HEK293 (cell line): ENCODE data around the gene ZNF783.

Experiments
- EGR2 ChIP-seq: fragments of 450-650 bp; formaldehyde crosslinking; IDR thresholded peaks from 2 replicates; pipeline ENCODE4 v1.5.1; 2016; ENCODE audit warnings: low read depth, missing biosample characterization, missing genetic modification characterization
- ELK4 ChIP-seq: IDR thresholded peaks from 2 replicates; pipeline ENCODE4 v1.6.1; 2011; ENCODE audit warnings: mild to moderate bottlenecking, low read depth, low read length, borderline replicate concordance
- HOXD13 ChIP-seq: sonication (generic); formaldehyde crosslinking; IDR thresholded peaks from 2 replicates; pipeline ENCODE4 v1.8.0; 2022; ENCODE audit warnings: missing genetic modification reagents, borderline replicate concordance
- REST ChIP-seq: fragments of 450-650 bp; formaldehyde crosslinking; IDR thresholded peaks from 2 replicates; pipeline ENCODE4 v1.5.1; 2016; ENCODE audit warnings: missing biosample characterization, missing genetic modification characterization
- YY2 ChIP-seq: fragments of 450-650 bp; formaldehyde crosslinking; IDR thresholded peaks from 2 replicates; pipeline ENCODE4 v1.5.1; 2016; ENCODE audit warnings: missing biosample characterization, missing genetic modification characterization
- ZBTB10 ChIP-seq: fragments of 450-650 bp; formaldehyde crosslinking; IDR thresholded peaks from 2 replicates; pipeline ENCODE4 v1.5.1; 2016; ENCODE audit warnings: missing biosample characterization, missing genetic modification characterization
- ZBTB7A ChIP-seq: fragments of 450-650 bp; formaldehyde crosslinking; IDR thresholded peaks from 2 replicates; pipeline ENCODE4 v1.5.1; 2016; ENCODE audit warnings: low read depth, missing biosample characterization, missing genetic modification characterization
- ZNF10 ChIP-seq: fragments of 450-650 bp; formaldehyde crosslinking; IDR thresholded peaks from 2 replicates; pipeline ENCODE4 v1.5.1; 2017; ENCODE audit warnings: missing biosample characterization, missing genetic modification characterization
- ZNF148 ChIP-seq: fragments of 450-650 bp; formaldehyde crosslinking; IDR thresholded peaks from 2 replicates; pipeline ENCODE4 v1.5.0; 2017; ENCODE audit warnings: missing biosample characterization, missing genetic modification characterization, borderline replicate concordance
- ZNF155 ChIP-seq: fragments of 450-650 bp; formaldehyde crosslinking; IDR thresholded peaks from 2 replicates; pipeline ENCODE4 v1.5.1; 2016; ENCODE audit warnings: missing biosample characterization, missing genetic modification characterization
- ZNF19 ChIP-seq: fragments of 450-650 bp; formaldehyde crosslinking; IDR thresholded peaks from 2 replicates; pipeline ENCODE4; 2016; ENCODE audit warnings: missing biosample characterization, missing genetic modification characterization, low read depth
- ZNF248 ChIP-seq: fragments of 450-650 bp; formaldehyde crosslinking; IDR thresholded peaks from 2 replicates; pipeline ENCODE4 v1.5.1; 2017; ENCODE audit warnings: missing biosample characterization, missing genetic modification characterization
- ZNF280D ChIP-seq: fragments of 450-650 bp; formaldehyde crosslinking; IDR thresholded peaks from 2 replicates; pipeline ENCODE4 v1.5.1; 2016; ENCODE audit warnings: missing biosample characterization, missing genetic modification characterization
- ZNF433 ChIP-seq: fragments of 450-650 bp; formaldehyde crosslinking; IDR thresholded peaks from 2 replicates; pipeline ENCODE4 v1.5.1; 2016; ENCODE audit warnings: missing biosample characterization, missing genetic modification characterization, low read depth
- ZNF48 ChIP-seq: fragments of 450-650 bp; formaldehyde crosslinking; IDR thresholded peaks from 2 replicates; pipeline ENCODE4 v1.5.1; 2016; ENCODE audit warnings: missing biosample characterization, missing genetic modification characterization
- ZNF585B ChIP-seq: fragments of 450-650 bp; formaldehyde crosslinking; IDR thresholded peaks from 2 replicates; pipeline ENCODE4 v1.5.1; 2016; ENCODE audit warnings: missing biosample characterization, missing genetic modification characterization
- ZNF621 ChIP-seq: fragments of 450-650 bp; formaldehyde crosslinking; IDR thresholded peaks from 2 replicates; pipeline ENCODE4 v1.5.1; 2017; ENCODE audit warnings: missing biosample characterization, missing genetic modification characterization
- ZNF626 ChIP-seq: fragments of 450-650 bp; sonication (Bioruptor Pico); formaldehyde crosslinking; IDR thresholded peaks from 2 replicates; pipeline ENCODE4 v1.5.1; 2018; ENCODE audit warnings: missing biosample characterization, missing genetic modification characterization, inconsistent platforms
- ZNF639 ChIP-seq: fragments of 450-650 bp; formaldehyde crosslinking; IDR thresholded peaks from 2 replicates; pipeline ENCODE4 v1.5.1; 2016; ENCODE audit warnings: missing biosample characterization, missing genetic modification characterization
- ZNF658 ChIP-seq: fragments of 450-650 bp; formaldehyde crosslinking; IDR thresholded peaks from 2 replicates; pipeline ENCODE4; 2016; ENCODE audit warnings: missing biosample characterization, missing genetic modification characterization
- ZNF791 ChIP-seq: fragments of 450-650 bp; formaldehyde crosslinking; IDR thresholded peaks from 2 replicates; pipeline ENCODE4 v1.5.1; 2016; ENCODE audit warnings: missing biosample characterization, missing genetic modification characterization
- ZSCAN16 ChIP-seq: fragments of 450-650 bp; formaldehyde crosslinking; IDR thresholded peaks from 2 replicates; pipeline ENCODE4 v1.5.1; 2016; ENCODE audit warnings: missing biosample characterization, missing genetic modification characterization
- ZSCAN5A ChIP-seq: fragments of 450-650 bp; formaldehyde crosslinking; IDR thresholded peaks from 2 replicates; pipeline ENCODE4 v1.5.1; 2016; ENCODE audit warnings: missing biosample characterization, missing genetic modification characterization

Gene ZNF783

GRCh38 chr7:149239345-149240143 lies 22.5 kb upstream of the ZNF783 start, which contains the start of gene ZNF212 (continued):
- TF ChIP-seq ZNF10 (tag by site-specific recombination), result 0 out of 2 replicates have a peak, but pooled peaks have one; percentile 34
- TF ChIP-seq ZNF791 (tag by site-specific recombination), result no peak
- TF ChIP-seq ZNF148 (tag by site-specific recombination), result no peak
- peak; percentile 33; the same call in 1 of the 2 replicates for TF ChIP-seq ZBTB10 (tag by site-specific recombination)
- no peak for TF ChIP-seq ZNF585B (tag by site-specific recombination)
- no peak for TF ChIP-seq HOXD13 (CRISPR knock-in tag)
- peak; percentile 52; the same call in 1 of the 2 replicates for TF ChIP-seq ZNF639 (tag by site-specific recombination)
- peak; percentile 45; the same call in 1 of the 2 replicates for TF ChIP-seq ZSCAN5A (tag by site-specific recombination)
- peak; percentile 94 for TF ChIP-seq YY2
- TF ChIP-seq ELK4, result no peak
- no peak for TF ChIP-seq ZNF621 (tag by site-specific recombination)
- no peak for TF ChIP-seq ZNF626 (tag by site-specific recombination)
- TF ChIP-seq EGR2 (tag by site-specific recombination), result no peak
- no peak for TF ChIP-seq ZNF280D (tag by site-specific recombination)
- TF ChIP-seq ZNF19 (tag by site-specific recombination), result no peak
- TF ChIP-seq ZNF658 (tag by site-specific recombination), result no peak
- 0 out of 2 replicates have a peak, but pooled peaks have one; percentile 67 for TF ChIP-seq ZBTB7A (tag by site-specific recombination)
- TF ChIP-seq ZSCAN16 (tag by site-specific recombination), result no peak
- TF ChIP-seq ZNF248, result no peak
- TF ChIP-seq ZNF48 (tag by site-specific recombination), result no peak
- no peak for TF ChIP-seq REST
- TF ChIP-seq ZNF433, result no peak
- TF ChIP-seq ZNF155 (tag by site-specific recombination), result no peak
